Spinal cord (tissue), 10 donors: ENCODE data around the gene SHROOM2. TPM values are rescaled to one million over a fixed set of nuclear protein-coding genes. Genes with fewer than 3 reads are reported as not detected.

Source experiments
- DNase-seq, 6 donors: peaks; one replicate each; pipeline versions ENCODE4 v3.0.0 to v3.0.0-alpha.2; 2013 to 2015; ENCODE audit warnings: low spot score in 6 of 6, low read depth in 4 of 6
- H3K27ac ChIP-seq: one replicate; pipeline ENCODE4 v1.5.1; 2013; ENCODE audit warnings: low read depth, low read length, control low read depth
- H3K27me3 ChIP-seq: one replicate; pipeline ENCODE4 v1.6.1; 2013; ENCODE audit warnings: low read length; ENCODE audit not compliant: control insufficient read depth, insufficient read depth
- H3K36me3 ChIP-seq: one replicate; pipeline ENCODE4 v1.6.1; 2013; ENCODE audit warnings: low read length; ENCODE audit not compliant: control insufficient read depth, insufficient read depth
- H3K4me1 ChIP-seq: one replicate; pipeline ENCODE4 v1.6.1; 2013; ENCODE audit warnings: low read length; ENCODE audit not compliant: control insufficient read depth, insufficient read depth
- H3K4me3 ChIP-seq: one replicate; pipeline ENCODE4 v1.5.1; 2013; ENCODE audit warnings: low read depth, low read length, control low read depth
- H3K9me3 ChIP-seq: one replicate; pipeline ENCODE4 v1.6.1; 2013; ENCODE audit warnings: low read length; ENCODE audit not compliant: control insufficient read depth, insufficient read depth
- WGBS: methylation state at CpG from one replicate; pipeline ENCODE4 v1.1.5; 2013; ENCODE audit warnings: missing lambda C conversion rate; ENCODE audit not compliant: insufficient coverage; 5-methylcytosine and 5-hydroxymethylcytosine counted together
- polyA plus RNA-seq, 2 donors: library from polyadenylated mRNA; unstranded; fragments of 120-200 nt; gene quantifications; one replicate each; pipeline ENCODE4 v1.2.1, GENCODE V29; 2013; ENCODE audit not compliant: insufficient read length in 2 of 2
- total RNA-seq, 2 donors: library from RNA; depleted of rRNA in 1 of 2; stranded (reverse); fragments of 120-200 nt in 1 of 2; fragments of >200 nt in 1 of 2; gene quantifications; one replicate each; pipeline versions ENCODE4 v1.2.3 to v1.2.4, GENCODE V29; 2013 to 2014
- donor health status: healthy.

Gene SHROOM2
- total and polyA plus RNA-seq, 4 donors: 15.5 to 45.7 (median 36.5) TPM

DNA sequence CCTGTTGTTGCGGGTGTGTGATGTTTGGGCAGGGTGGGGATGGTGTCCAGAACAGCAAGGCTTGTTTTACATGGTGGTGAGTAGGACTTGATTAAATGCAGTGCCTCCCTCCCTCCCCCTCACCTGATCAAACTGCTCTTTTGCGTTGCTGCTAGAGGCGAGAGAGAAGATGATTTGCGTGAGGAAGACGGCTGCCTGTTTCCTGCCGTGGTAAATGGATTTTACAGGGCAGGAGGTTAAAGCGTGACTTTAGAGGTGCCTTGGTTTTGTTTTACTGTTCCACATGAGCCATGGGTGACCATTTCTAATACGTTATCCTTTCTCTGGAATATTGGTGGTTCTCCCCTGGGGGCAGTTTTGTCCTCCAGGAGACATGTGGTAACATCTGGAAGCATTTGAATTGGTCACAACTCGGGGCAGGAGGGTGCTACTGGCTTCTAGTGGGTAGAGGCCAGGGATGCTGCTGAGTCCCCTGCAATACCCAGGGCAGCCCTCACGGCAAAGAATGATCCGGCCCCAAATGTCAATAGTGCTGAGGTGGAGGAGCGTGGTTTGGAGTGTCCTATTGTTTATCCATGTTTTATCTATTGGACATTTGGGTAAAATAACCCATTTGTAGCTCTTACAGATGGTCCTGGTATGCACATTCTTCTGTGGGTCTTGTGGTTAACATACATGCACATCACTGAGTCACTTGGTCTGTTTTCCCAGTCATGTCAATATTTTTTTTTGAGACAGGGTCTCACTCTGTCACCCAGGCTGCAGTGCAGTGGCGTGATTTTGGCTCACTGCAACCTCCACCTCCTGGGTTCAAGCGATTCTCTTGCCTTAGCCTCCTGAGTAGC, 73.7 kb downstream of the SHROOM2 start:
- Histone ChIP-seq H3K4me3 (no peak overlapping the region), H3K9me3 (no peaks in the 10 kb centered on the region), H3K27ac (no peak overlapping the region), H3K27me3 (peaks cover 9% of the 10 kb centered on the region), H3K4me1 (peaks cover 10% of the 10 kb centered on the region), H3K36me3 (no peaks in the 10 kb centered on the region)
- 68% methylated on average over 10 of the region's 14 CpGs for WGBS
- no peak for DNase-seq

GRCh38 chrX:9860826-9861225, 74.6 kb downstream of the SHROOM2 start:
- Histone ChIP-seq H3K27me3 (peaks cover 7% of the 10 kb centered on the region), H3K27ac (no peak overlapping the region), H3K9me3 (no peaks in the 10 kb centered on the region), H3K4me1 (peaks cover 8% of the 10 kb centered on the region), H3K36me3 (no peaks in the 10 kb centered on the region), H3K4me3 (no peak overlapping the region)
- no CpG with 5 or more reads among the region's 1 CpG for WGBS
- DNase-seq: no peak

DNA sequence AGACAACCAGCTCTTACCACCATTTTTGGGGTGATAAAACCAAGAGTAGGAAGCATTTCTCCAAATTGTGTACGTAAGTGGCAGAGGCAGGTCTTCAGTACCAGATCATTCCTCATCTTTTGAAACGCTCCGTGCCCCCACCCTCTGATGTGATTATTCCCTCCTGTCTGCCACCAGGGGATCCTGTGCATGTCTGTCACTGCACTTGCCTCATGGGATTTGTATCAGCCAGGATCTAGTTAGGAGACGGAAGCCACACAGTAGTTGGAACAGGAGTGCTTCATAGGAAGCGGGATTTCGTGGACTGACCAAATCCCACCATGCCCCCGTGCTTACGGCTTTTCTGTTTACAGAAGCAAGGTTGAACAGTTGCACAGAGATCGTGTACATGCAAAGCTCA, 75.5 kb downstream of the SHROOM2 start:
- Histone ChIP-seq H3K9me3 (no peaks in the 10 kb centered on the region), H3K4me3 (no peak overlapping the region), H3K36me3 (no peaks in the 10 kb centered on the region), H3K27me3 (peaks cover 10% of the 10 kb centered on the region), H3K27ac (no peak overlapping the region), H3K4me1 (peaks cover 7% of the 10 kb centered on the region)
- 93% methylated on average over 8 of the region's 9 CpGs for WGBS
- no peak for DNase-seq

GRCh38 chrX:9862525-9862924, 76.3 kb downstream of the SHROOM2 start:
- no peaks in the 10 kb centered on the region for H3K36me3 ChIP-seq
- no peak overlapping the region for H3K27ac ChIP-seq
- peaks cover 7% of the 10 kb centered on the region for H3K4me1 ChIP-seq
- DNase-seq: no peak
- no peaks in the 10 kb centered on the region for H3K9me3 ChIP-seq
- 90% methylated on average over 10 of the region's 11 CpGs for WGBS
- no peak overlapping the region for H3K4me3 ChIP-seq
- peaks cover 11% of the 10 kb centered on the region for H3K27me3 ChIP-seq

GRCh38 chrX:9862953-9863352, 76.7 kb downstream of the SHROOM2 start:
- Histone ChIP-seq H3K4me3 (no peak overlapping the region), H3K27me3 (peaks cover 9% of the 10 kb centered on the region), H3K27ac (no peak overlapping the region), H3K36me3 (no peaks in the 10 kb centered on the region), H3K4me1 (peaks cover 7% of the 10 kb centered on the region), H3K9me3 (no peaks in the 10 kb centered on the region)
- DNase-seq: no peak
- 97% methylated on average over 7 of the region's 7 CpGs for WGBS

DNA sequence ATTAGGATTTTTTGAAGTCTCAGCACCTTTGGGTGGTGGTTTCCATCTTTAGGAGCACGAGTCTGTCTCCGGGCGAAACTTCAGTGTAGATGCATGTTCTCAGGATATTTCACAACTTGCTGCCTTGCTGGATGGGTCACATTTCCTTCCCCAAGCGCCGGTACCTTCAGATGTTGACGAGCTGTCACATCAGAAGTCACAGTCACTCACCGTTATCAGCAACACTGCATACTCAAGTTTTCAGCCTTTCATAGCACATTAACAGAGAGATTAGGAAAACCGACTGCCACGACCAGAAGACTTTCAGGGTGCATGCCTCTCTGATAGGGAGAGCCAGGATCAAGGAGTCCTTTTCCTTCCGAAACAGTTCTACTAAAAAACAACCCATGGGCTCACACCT, 77.8 kb downstream of the SHROOM2 start:
- WGBS: 88% methylated on average over 7 of the region's 10 CpGs
- H3K4me3 ChIP-seq: no peak overlapping the region
- H3K4me1 ChIP-seq: peaks cover 7% of the 10 kb centered on the region
- no peaks in the 10 kb centered on the region for H3K36me3 ChIP-seq
- H3K27me3 ChIP-seq: peaks cover 8% of the 10 kb centered on the region
- H3K9me3 ChIP-seq: no peaks in the 10 kb centered on the region
- no peak overlapping the region for H3K27ac ChIP-seq
- DNase-seq: no peak

DNA sequence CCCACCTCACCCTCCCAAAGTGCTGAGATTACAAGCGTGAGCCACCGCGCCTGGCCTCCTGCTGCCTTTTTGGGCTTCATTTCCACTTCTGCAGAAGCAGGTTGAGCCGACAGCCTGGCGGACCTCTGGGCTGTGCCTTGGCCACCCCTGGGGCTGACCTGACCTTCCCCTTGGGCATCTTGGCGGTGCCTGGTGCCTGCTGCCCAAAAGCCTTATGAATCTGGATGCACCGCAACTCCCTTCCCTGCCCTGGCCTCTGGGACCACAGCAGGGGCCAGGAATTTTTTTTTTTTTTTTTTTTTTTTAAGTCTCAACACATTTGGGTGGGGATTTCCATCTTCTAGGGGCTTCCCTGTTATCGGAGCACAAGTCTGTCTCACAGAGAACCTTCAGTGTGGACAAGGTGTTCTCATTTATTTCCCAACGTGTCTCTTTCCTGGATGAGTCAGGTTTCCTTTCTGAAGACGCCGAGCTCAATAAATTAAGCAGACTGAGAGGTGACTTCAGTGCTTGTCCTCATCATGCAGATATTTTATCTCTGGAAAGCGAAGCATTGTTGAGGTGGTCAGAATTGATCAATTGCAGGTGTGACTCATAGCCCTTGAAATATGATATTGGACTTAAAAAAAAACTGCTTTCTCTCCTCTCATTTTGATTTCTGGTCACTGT, 79.7 kb downstream of the SHROOM2 start:
- Histone ChIP-seq H3K9me3 (no peaks in the 10 kb centered on the region), H3K4me3 (no peak overlapping the region), H3K4me1 (peaks cover 4% of the 10 kb centered on the region), H3K27ac (no peak overlapping the region), H3K27me3 (peaks cover 5% of the 10 kb centered on the region), H3K36me3 (no peaks in the 10 kb centered on the region)
- 88% methylated on average over 10 of the region's 12 CpGs for WGBS
- DNase-seq: no peak

GRCh38 chrX:9866633-9867032, 80.4 kb downstream of the SHROOM2 start:
- Histone ChIP-seq H3K4me3 (no peak overlapping the region), H3K9me3 (no peaks in the 10 kb centered on the region), H3K36me3 (no peaks in the 10 kb centered on the region), H3K27me3 (peaks cover 5% of the 10 kb centered on the region), H3K27ac (no peak overlapping the region), H3K4me1 (peaks cover 4% of the 10 kb centered on the region)
- DNase-seq: no peak
- WGBS: 73% methylated on average over 13 of the region's 13 CpGs

DNA sequence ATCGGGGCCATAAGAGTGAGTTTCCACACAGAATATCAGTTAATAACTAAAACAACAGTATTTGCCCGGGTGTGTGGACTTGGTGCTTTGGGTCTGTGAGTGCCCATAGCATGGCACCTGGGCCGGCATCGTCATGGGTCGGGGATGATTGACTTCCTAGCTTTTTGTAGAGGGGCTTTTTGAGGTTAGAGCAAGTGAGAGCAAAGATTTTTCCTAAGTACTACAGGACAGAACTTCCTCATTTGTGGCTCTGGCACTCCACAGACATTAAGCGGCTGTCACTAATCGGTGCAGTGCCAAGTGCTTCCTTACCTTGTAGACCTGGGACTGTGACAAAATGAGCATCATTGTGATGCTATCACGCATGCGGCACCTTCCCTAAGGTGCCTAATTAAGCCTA, 81.0 kb downstream of the SHROOM2 start:
- no peaks in the 10 kb centered on the region for H3K36me3 ChIP-seq
- WGBS: 64% methylated on average over 2 of the region's 9 CpGs
- no peak overlapping the region for H3K27ac ChIP-seq

DNA sequence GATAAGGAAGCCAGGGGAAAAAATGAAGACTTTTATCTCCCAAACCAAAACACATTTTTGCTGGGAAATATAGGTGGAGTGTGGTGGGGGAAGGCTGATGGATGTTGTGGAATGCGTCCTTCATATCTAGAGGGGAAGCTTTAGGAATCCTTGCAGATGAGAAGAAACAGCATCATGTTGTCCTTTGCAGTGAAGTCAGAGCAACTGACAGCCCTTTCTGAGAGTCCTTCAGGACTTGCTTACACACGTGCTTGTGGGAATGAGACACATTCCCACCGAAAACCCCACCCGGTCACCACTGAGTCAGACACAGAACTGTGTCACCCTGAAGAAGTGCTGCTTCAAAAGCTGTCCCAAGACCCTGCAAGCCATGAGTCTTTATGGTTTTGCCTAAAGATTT, 81.5 kb downstream of the SHROOM2 start:
- H3K27me3 ChIP-seq: peaks cover 5% of the 10 kb centered on the region
- no peak overlapping the region for H3K27ac ChIP-seq
- H3K9me3 ChIP-seq: no peaks in the 10 kb centered on the region
- no peak for DNase-seq
- H3K4me1 ChIP-seq: peaks cover 4% of the 10 kb centered on the region
- 89% methylated on average over 3 of the region's 4 CpGs for WGBS
- no peak overlapping the region for H3K4me3 ChIP-seq
- no peaks in the 10 kb centered on the region for H3K36me3 ChIP-seq

More for the DNA sequence above, 81.0 kb downstream of the SHROOM2 start:
- no peaks in the 10 kb centered on the region for H3K9me3 ChIP-seq
- H3K4me1 ChIP-seq: peaks cover 4% of the 10 kb centered on the region
- DNase-seq: peak in 1 of 6 donors; percentile 56
- peaks cover 5% of the 10 kb centered on the region for H3K27me3 ChIP-seq
- no peak overlapping the region for H3K4me3 ChIP-seq
